Liver (tissue), 3 donors: ENCODE results near the gene RASSF7.

Experiments used
- CTCF ChIP-seq: fragments of 150-350 bp; IDR thresholded peaks from 2 replicates; pipeline ENCODE4 v1.5.1; 2017; ENCODE audit warnings: improper control_type of control experiment, low read depth, low read length; ENCODE audit not compliant: missing input control
- NR2F2 ChIP-seq: IDR thresholded peaks from 2 replicates; pipeline ENCODE4 v1.6.1; 2016; ENCODE audit warnings: antibody characterized with exemption
- TF ChIP-seq, protein P1 (sequence below): IDR thresholded peaks from 2 replicates; pipeline ENCODE4 v1.6.1; 2016; ENCODE audit warnings: antibody characterized with exemption
- TF ChIP-seq, protein P2 (sequence below): IDR thresholded peaks from 2 replicates; pipeline ENCODE4 v1.6.1; 2016; ENCODE audit warnings: antibody characterized with exemption
- donor health status: healthy.
- donor health status: healthy.

GRCh38 chr11:569158-569885, 8.6 kb downstream of the RASSF7 start:
- TF ChIP-seq CTCF (no peak), NR2F2 (peak; percentile 10)
- TF ChIP-seq, protein P1, sequence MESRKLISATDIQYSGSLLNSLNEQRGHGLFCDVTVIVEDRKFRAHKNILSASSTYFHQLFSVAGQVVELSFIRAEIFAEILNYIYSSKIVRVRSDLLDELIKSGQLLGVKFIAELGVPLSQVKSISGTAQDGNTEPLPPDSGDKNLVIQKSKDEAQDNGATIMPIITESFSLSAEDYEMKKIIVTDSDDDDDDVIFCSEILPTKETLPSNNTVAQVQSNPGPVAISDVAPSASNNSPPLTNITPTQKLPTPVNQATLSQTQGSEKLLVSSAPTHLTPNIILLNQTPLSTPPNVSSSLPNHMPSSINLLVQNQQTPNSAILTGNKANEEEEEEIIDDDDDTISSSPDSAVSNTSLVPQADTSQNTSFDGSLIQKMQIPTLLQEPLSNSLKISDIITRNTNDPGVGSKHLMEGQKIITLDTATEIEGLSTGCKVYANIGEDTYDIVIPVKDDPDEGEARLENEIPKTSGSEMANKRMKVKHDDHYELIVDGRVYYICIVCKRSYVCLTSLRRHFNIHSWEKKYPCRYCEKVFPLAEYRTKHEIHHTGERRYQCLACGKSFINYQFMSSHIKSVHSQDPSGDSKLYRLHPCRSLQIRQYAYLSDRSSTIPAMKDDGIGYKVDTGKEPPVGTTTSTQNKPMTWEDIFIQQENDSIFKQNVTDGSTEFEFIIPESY, result no peak
- TF ChIP-seq, protein P2, sequence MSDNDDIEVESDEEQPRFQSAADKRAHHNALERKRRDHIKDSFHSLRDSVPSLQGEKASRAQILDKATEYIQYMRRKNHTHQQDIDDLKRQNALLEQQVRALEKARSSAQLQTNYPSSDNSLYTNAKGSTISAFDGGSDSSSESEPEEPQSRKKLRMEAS, result no peak
